CD4-positive, CD25-positive, alpha-beta regulatory T cell (primary cell): ENCODE results near the gene PNMA5. TPM values are rescaled to one million over a fixed set of nuclear protein-coding genes. Genes with fewer than 3 reads are reported as not detected.
A peak's percentile ranks its signal among the peaks of the same experiment; 100 is the strongest.
"Not testable (repeated sequence)": the region's sequence is repeated elsewhere in the genome, so short reads cannot be mapped to it uniquely, and the experiment has no call there.

Source experiments
- ATAC-seq, 2 donors: fragments of 150-1000 bp; cut with Tn5 transposase; one replicate each; pipeline ENCODE4 v1.10.0; 2021; ENCODE audit warnings: low read depth in 2 of 2, moderate number of reproducible peaks in 2 of 2, moderate library complexity in 1 of 2
- DNase-seq, 3 donors: peaks; one replicate each; pipeline versions ENCODE4 v3.0.0 to v3.0.0-alpha.2; 2012 to 2022; ENCODE audit warnings: mixed read lengths in 1 of 3
- H3K27ac ChIP-seq: one replicate; pipeline ENCODE4 v1.7.0; 2013; ENCODE audit warnings: mild to moderate bottlenecking, low read length; ENCODE audit not compliant: insufficient read depth, poor library complexity, severe bottlenecking
- H3K27me3 ChIP-seq: one replicate; pipeline ENCODE4 v1.7.0; 2013; ENCODE audit warnings: low read length; ENCODE audit not compliant: control insufficient read depth, insufficient read depth
- H3K36me3 ChIP-seq: one replicate; pipeline ENCODE4 v1.7.0; 2013; ENCODE audit warnings: mild to moderate bottlenecking, low read length, moderate library complexity; ENCODE audit not compliant: control insufficient read depth, insufficient read depth
- H3K4me1 ChIP-seq: 2 replicates; pipeline ENCODE4 v1.7.0; 2013; ENCODE audit warnings: mild to moderate bottlenecking, low read length; ENCODE audit not compliant: insufficient read depth, control insufficient read depth, poor library complexity, severe bottlenecking
- H3K4me3 ChIP-seq: one replicate; pipeline ENCODE4 v1.7.0; 2013; ENCODE audit warnings: low read depth, mild to moderate bottlenecking, low read length, moderate library complexity
- H3K9me3 ChIP-seq, 2 experiments: 1 replicate in 1 of 2; 2 replicates in 1 of 2; pipeline ENCODE4 v1.7.0; 2013; ENCODE audit warnings: low read length in 2 of 2, mild to moderate bottlenecking in 1 of 2, moderate library complexity in 1 of 2; ENCODE audit not compliant: control insufficient read depth in 2 of 2
- H3K27ac Mint-ChIP-seq, 3 donors: one replicate each; pipeline ENCODE4 v1.8.0; 2020 to 2022; ENCODE audit warnings: mild to moderate bottlenecking in 3 of 3, mixed read lengths in 3 of 3, moderate library complexity in 2 of 3
- H3K27me3 Mint-ChIP-seq: one replicate; pipeline ENCODE4 v1.8.0; 2022; ENCODE audit warnings: mild to moderate bottlenecking, mixed read lengths
- H3K36me3 Mint-ChIP-seq: one replicate; pipeline ENCODE4 v1.8.0; 2020; ENCODE audit warnings: mixed read lengths
- H3K4me1 Mint-ChIP-seq, 4 donors: one replicate each; pipeline ENCODE4 v1.8.0; 2020 to 2022; ENCODE audit warnings: mixed read lengths in 4 of 4, mild to moderate bottlenecking in 1 of 4
- H3K4me3 Mint-ChIP-seq, 4 donors: one replicate each; pipeline ENCODE4 v1.8.0; 2020 to 2022; ENCODE audit warnings: mild to moderate bottlenecking in 4 of 4, mixed read lengths in 4 of 4, moderate library complexity in 3 of 4
- H3K9me3 Mint-ChIP-seq, 7 donors: one replicate each; pipeline ENCODE4 v1.8.0; 2020 to 2022; ENCODE audit warnings: mixed read lengths in 7 of 7, mild to moderate bottlenecking in 3 of 7, moderate library complexity in 2 of 7
- polyA plus RNA-seq, 4 donors: library from polyadenylated mRNA; unstranded; fragments of 300-500 nt; fragmentation: Illumina TruSeq; gene quantifications; one replicate each; pipeline ENCODE4 v1.2.3, GENCODE V29; 2021
- total RNA-seq: library from RNA; stranded (reverse); gene quantifications from one replicate; pipeline ENCODE4 v1.2.3, GENCODE V29; 2022

PNMA5 gene
- total and polyA plus RNA-seq, 5 donors from 2014 or later, result 0.15 to 0.47 (median 0.27) TPM

DNA sequence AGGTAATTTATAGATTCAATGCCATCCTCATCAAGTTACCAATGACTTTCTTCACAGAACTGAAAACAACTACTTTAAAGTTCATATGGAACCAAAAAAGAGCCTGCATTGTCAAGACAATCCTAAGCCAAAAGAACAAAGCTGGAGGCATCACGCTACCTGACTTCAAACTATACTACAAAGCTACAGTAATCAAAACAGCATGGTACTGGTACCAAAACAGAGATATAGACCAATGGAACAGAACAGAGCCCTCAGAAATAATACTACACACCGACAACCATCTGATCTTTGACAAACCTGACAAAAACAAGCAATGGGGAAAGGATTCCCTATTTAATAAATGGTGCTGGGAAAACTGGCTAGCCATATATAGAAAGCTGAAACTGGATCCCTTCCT lies 23.3 kb upstream of the PNMA5 start:
- not testable (repeated sequence) for H3K27me3 ChIP-seq, H3K4me3 ChIP-seq, ATAC-seq, H3K4me1 ChIP-seq, H3K36me3 Mint-ChIP-seq, H3K27ac Mint-ChIP-seq, H3K27ac ChIP-seq, H3K4me3 Mint-ChIP-seq, DNase-seq, H3K36me3 ChIP-seq, H3K9me3 ChIP-seq
- peaks cover 0 to 14% (median 8%) of the 10 kb centered on the region in 4 donors for H3K4me1 Mint-ChIP-seq
- H3K27me3 Mint-ChIP-seq, result peaks cover 17% of the 10 kb centered on the region
- peaks cover 0 to 11% (median 0%) of the 10 kb centered on the region in 7 donors for H3K9me3 Mint-ChIP-seq

GRCh38 chrX:153004780-153005179 lies 10.9 kb upstream of the PNMA5 start:
- Histone ChIP-seq H3K27ac (no peak overlapping the region), H3K4me3 (no peak overlapping the region), H3K4me1 (no peaks in the 10 kb centered on the region), H3K36me3 (no peaks in the 10 kb centered on the region), H3K27me3 (peaks cover 3% of the 10 kb centered on the region), H3K9me3 (no peaks in the 10 kb centered on the region)
- Mint-ChIP-seq H3K27me3 (peaks cover 8% of the 10 kb centered on the region), H3K4me1 (no peaks in the 10 kb centered on the region), H3K27ac (no peak overlapping the region), H3K9me3 (peaks cover 0 to 2% (median 0%) of the 10 kb centered on the region in 7 donors), H3K4me3 (no peak overlapping the region), H3K36me3 (no peaks in the 10 kb centered on the region)
- no peak for ATAC-seq
- no peak for DNase-seq

DNA sequence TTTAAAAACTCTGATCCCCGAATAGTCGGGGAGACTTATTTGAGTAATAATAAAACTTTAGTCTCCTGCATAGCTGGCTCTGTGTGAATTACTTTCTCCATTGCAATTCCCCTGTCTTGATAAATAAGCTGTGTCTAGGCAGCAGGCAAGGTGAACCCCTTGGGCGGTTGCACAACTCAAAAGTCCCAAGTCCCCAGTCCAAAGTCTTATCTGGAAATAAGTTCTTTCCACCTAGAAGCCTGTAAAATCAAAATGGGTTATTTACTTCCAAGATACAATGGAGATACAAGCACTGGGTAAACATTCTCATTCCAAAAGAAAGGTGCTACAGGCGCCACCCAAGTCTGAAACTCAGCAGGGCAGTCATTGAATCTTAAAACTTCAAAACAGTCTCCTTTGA lies 10.1 kb upstream of the PNMA5 start:
- ATAC-seq (no peak), DNase-seq (no peak)
- Histone ChIP-seq H3K36me3 (no peaks in the 10 kb centered on the region), H3K4me1 (no peaks in the 10 kb centered on the region), H3K9me3 (no peaks in the 10 kb centered on the region), H3K27ac (no peak overlapping the region), H3K4me3 (no peak overlapping the region), H3K27me3 (peaks cover 3% of the 10 kb centered on the region)
- Mint-ChIP-seq H3K27me3 (peaks cover 8% of the 10 kb centered on the region), H3K9me3 (peaks cover 0 to 2% (median 0%) of the 10 kb centered on the region in 7 donors), H3K36me3 (no peaks in the 10 kb centered on the region), H3K27ac (peak overlapping the region in 1 of 3 donors; percentile 17), H3K4me1 (no peaks in the 10 kb centered on the region), H3K4me3 (no peak overlapping the region)

- not testable (repeated sequence) for DNase-seq, ATAC-seq, H3K4me1 ChIP-seq, H3K27me3 Mint-ChIP-seq, H3K36me3 Mint-ChIP-seq, H3K4me3 Mint-ChIP-seq, H3K9me3 Mint-ChIP-seq, H3K4me3 ChIP-seq, H3K9me3 ChIP-seq, H3K27ac Mint-ChIP-seq, H3K27me3 ChIP-seq, H3K4me1 Mint-ChIP-seq, H3K27ac ChIP-seq, H3K36me3 ChIP-seq
These were observed 8.3 kb upstream of the PNMA5 start for GRCh38 chrX:153002182-153002581.

GRCh38 chrX:152997337-152997736 lies 3.4 kb upstream of the PNMA5 start:
- Histone ChIP-seq H3K27me3 (no peaks in the 10 kb centered on the region), H3K9me3 (no peaks in the 10 kb centered on the region), H3K36me3 (no peaks in the 10 kb centered on the region), H3K27ac (no peak overlapping the region), H3K4me1 (no peaks in the 10 kb centered on the region), H3K4me3 (peak overlapping the region; percentile 57)
- H3K9me3 Mint-ChIP-seq, result no peaks in the 10 kb centered on the region
- no peak for DNase-seq
- H3K4me3 Mint-ChIP-seq, result peak overlapping the region in 2 of 4 donors; percentile 5 to 9
- H3K36me3 Mint-ChIP-seq, result no peaks in the 10 kb centered on the region
- H3K4me1 Mint-ChIP-seq, result peaks cover 0 to 8% (median 2%) of the 10 kb centered on the region in 4 donors
- no peaks in the 10 kb centered on the region for H3K27me3 Mint-ChIP-seq
- ATAC-seq, result no peak
- H3K27ac Mint-ChIP-seq, result peak overlapping the region in 1 of 3 donors; percentile 48

- Histone ChIP-seq H3K4me3 (no peak overlapping the region), H3K27ac (no peak overlapping the region), H3K9me3 (no peaks in the 10 kb centered on the region), H3K36me3 (no peaks in the 10 kb centered on the region), H3K4me1 (peaks cover 15% of the 10 kb centered on the region), H3K27me3 (no peaks in the 10 kb centered on the region)
- H3K4me1 Mint-ChIP-seq, result peaks cover 0 to 32% (median 4%) of the 10 kb centered on the region in 4 donors
- H3K27me3 Mint-ChIP-seq, result no peaks in the 10 kb centered on the region
- H3K9me3 Mint-ChIP-seq, result no peaks in the 10 kb centered on the region
- ATAC-seq (no peak), DNase-seq (no peak)
- peak overlapping the region in 2 of 3 donors; percentile 45 to 86 for H3K27ac Mint-ChIP-seq
- no peaks in the 10 kb centered on the region for H3K36me3 Mint-ChIP-seq
- H3K4me3 Mint-ChIP-seq, result no peak overlapping the region
These were observed 1.8 kb downstream of the PNMA5 start for GRCh38 chrX:152992115-152992514.

GRCh38 chrX:152991123-152991522 lies 2.8 kb downstream of the PNMA5 start:
- H3K36me3 ChIP-seq, result no peaks in the 10 kb centered on the region
- H3K9me3 Mint-ChIP-seq, result no peaks in the 10 kb centered on the region
- H3K36me3 Mint-ChIP-seq, result no peaks in the 10 kb centered on the region
- H3K27ac Mint-ChIP-seq, result peak overlapping the region in 2 of 3 donors; percentile 29 to 74
- no peaks in the 10 kb centered on the region for H3K27me3 ChIP-seq
- DNase-seq, result peak in 1 of 3 donors; percentile 50
- H3K27ac ChIP-seq, result no peak overlapping the region
- peaks cover 15% of the 10 kb centered on the region for H3K4me1 ChIP-seq
- no peaks in the 10 kb centered on the region for H3K27me3 Mint-ChIP-seq
- H3K4me3 Mint-ChIP-seq, result peak overlapping the region in 3 of 4 donors; percentile 48 to 68 (median 68)
- H3K9me3 ChIP-seq, result no peaks in the 10 kb centered on the region
- no peak overlapping the region for H3K4me3 ChIP-seq
- ATAC-seq, result no peak
- H3K4me1 Mint-ChIP-seq, result peaks cover 0 to 31% (median 4%) of the 10 kb centered on the region in 4 donors

GRCh38 chrX:152989292-152989658 lies 4.6 kb downstream of the PNMA5 start:
- Mint-ChIP-seq H3K27ac (peak overlapping the region; percentile 37 to 86 (median 69)), H3K27me3 (no peaks in the 10 kb centered on the region), H3K4me3 (peak overlapping the region; percentile 10 to 76 (median 74)), H3K4me1 (peaks cover 0 to 31% (median 4%) of the 10 kb centered on the region in 4 donors), H3K36me3 (no peaks in the 10 kb centered on the region), H3K9me3 (no peaks in the 10 kb centered on the region)
- Histone ChIP-seq H3K9me3 (no peaks in the 10 kb centered on the region), H3K4me1 (peaks cover 15% of the 10 kb centered on the region), H3K36me3 (no peaks in the 10 kb centered on the region), H3K27ac (peak overlapping the region; percentile 25), H3K27me3 (no peaks in the 10 kb centered on the region), H3K4me3 (peak overlapping the region; percentile 53)
- peak in 2 of 3 donors; percentile 34 to 59 for DNase-seq
- ATAC-seq, result peak; percentile 75 to 81
